ENCODE data around the gene DCTN4.

DNA sequence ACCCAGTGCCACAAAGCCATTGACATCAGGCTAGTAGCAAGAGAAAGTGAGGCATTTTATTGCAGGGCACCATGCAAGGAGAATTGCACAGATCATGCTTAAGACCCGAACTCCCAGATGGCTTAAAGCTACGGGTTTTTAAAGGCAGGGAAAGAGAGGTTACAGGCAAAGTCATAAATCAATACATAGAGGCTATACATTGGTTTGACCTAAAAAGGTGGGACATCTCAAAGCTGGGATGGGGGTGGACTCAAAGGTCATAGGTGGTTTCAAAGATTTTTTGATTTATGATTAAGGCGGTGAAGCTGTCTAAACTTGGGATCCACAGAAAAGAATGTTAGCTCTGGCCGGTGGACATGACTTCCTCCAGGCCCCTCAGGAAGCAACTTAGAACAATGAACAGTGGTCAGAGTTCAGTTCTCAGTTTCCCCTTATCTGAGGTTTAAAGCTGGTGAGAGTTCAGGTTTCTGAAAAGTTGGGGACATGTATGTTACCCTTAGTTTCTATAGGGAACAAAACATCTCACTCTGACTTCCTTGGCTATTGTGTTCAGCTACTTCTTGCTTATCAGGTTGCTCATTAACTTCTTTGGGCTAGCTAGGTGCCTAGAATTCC lies 51.9 kb downstream of the DCTN4 start:
- no peak for TF ChIP-seq POLR2A (IDR thresholded peaks at IDR 0.05; ENCODE audit: low read depth, low read length)
- no peak for TF ChIP-seq POLR2AphosphoS5 (IDR thresholded peaks at IDR 0.05; ENCODE audit: low read depth, low read length)

Data from GM12891 (cell line).